Neural progenitor cell (in vitro differentiated cells): ENCODE data around the gene SCYGR1.

Source experiments
- CTCF ChIP-seq: fragments of 200-600 bp; sonication (generic); IDR thresholded peaks from 2 replicates; pipeline ENCODE4 v1.5.1; 2017; ENCODE audit warnings: antibody characterized with exemption, mild to moderate bottlenecking
- EZH2phosphoT487 ChIP-seq: fragments of 200-600 bp; sonication (generic); IDR thresholded peaks from 2 replicates; pipeline ENCODE4 v1.6.1; 2017; ENCODE audit warnings: antibody characterized with exemption

GRCh38 chr2:227406177-227407031 is 18.7 kb upstream of the SCYGR1 start:
- peak; percentile 74 for TF ChIP-seq CTCF
- TF ChIP-seq EZH2phosphoT487: no peak
